ENCODE measurements around the gene DDI2. TPM values are rescaled to one million over a fixed set of nuclear protein-coding genes. Genes with fewer than 3 reads are reported as not detected.

DDI2 gene
- total and polyA plus RNA-seq, 9 of the 15 experiments (the other 6 are each of a cell fraction or from before 2014, with no cell fraction given): 6.5 to 48.4 (median 21.2) TPM

DNA sequence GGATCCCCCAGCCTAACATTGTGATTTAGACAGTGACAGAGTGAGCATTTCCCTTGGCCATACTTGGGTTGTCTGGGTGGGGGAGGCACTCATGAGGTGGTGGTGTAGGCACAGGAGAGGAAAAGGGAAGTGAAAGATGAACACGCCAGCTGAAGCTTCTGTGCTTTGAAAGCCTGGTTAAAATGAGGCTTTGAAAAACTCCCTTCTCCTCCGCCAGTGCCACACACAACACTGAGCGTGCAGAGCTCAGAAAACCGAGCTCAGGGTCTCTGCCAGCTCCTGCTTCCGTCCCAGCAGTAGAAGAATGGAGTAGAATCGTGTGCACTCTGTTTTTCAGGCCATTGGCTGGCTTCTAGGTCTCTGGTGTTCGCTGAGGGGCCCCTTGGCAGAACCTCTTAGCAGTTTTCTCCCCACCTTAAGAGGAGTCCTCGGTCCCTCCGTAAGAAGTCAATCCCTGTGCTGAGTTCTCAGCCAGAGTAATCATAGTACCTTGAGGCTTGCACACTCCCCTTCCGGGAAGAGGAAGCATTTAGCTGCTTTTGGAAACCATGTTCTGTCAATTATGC is 79.8 kb downstream of the DDI2 start:
- ATAC-seq (no peak), DNase-seq (ENCODE audit: extremely low read depth in 1 of 4, low spot score in 3 of 4) (no peak), FAIRE-seq (no peak)
- intact Hi-C loops (cut with micrococcal nuclease) (no loop called here), in situ Hi-C loops (cut with MboI) (no loop called here)
- Histone ChIP-seq H3K9ac (ENCODE audit: insufficient read depth in 1 of 2, low read depth in 2 of 2, low read length in 2 of 2) (peak overlapping the region in 1 of 2 experiments; percentile 7; a peak in 1 of 4 replicates), H4K20me1 (replicated peaks; ENCODE audit: control insufficient read depth, insufficient read depth, low read length) (peaks cover 5% of the 10 kb centered on the region), H3K9me1 (ENCODE audit: control insufficient read depth, insufficient read depth, low read length) (no peaks in the 10 kb centered on the region), H3K27me3 (ENCODE audit: control insufficient read depth in 2 of 2, insufficient read depth in 2 of 2, low read length in 2 of 2) (no peaks in the 10 kb centered on the region), H2AFZ (ENCODE audit: low read depth, low read length) (no peak overlapping the region), H3K27ac (ENCODE audit: extremely low read depth, low read depth, low read length) (peak overlapping the region; percentile 34; the same call in 1 of the 3 replicates), H3K4me3 (no peak overlapping the region), H3K4me2 (ENCODE audit: insufficient read depth, low read length) (no peak overlapping the region), H3K79me2 (ENCODE audit: control insufficient read depth, insufficient read depth, low read length) (peaks cover 60% of the 10 kb centered on the region), H3K9me3 (replicated peaks; ENCODE audit: control insufficient read depth, insufficient read depth, low read depth, low read length) (no peaks in the 10 kb centered on the region), H3K36me3 (ENCODE audit: control insufficient read depth, insufficient read depth, low read length) (peaks cover 29% of the 10 kb centered on the region; the same call in 2 of the 3 replicates), H3K4me1 (replicated peaks in 1 of 2; ENCODE audit: control insufficient read depth in 2 of 2, insufficient read depth in 2 of 2, low read length in 2 of 2) (peaks cover 5 to 12% of the 10 kb centered on the region in 2 experiments; a peak in 4 of 5 replicates)
- TF ChIP-seq NR2F6 (CRISPR knock-in tag; IDR thresholded peaks at IDR 0.05) (no peak), RAD21 (CRISPR knock-in tag; conservative IDR thresholded peaks at IDR 0.05 in 1 of 2, IDR thresholded peaks at IDR 0.05 in 1 of 2) (no peak), SPI1 (IDR thresholded peaks at IDR 0.05; ENCODE audit: borderline replicate concordance, low read depth, low read length) (peak; percentile 93)
- 71% methylated on average over 10 of the region's 10 CpGs for whole genome bisulfite sequencing (ENCODE audit: insufficient coverage, low coverage, missing lambda C conversion rate)
- no TSS peak for BruUV-seq (replicated peaks)
- ChIA-PET CTCF (ENCODE audit: low intra/inter-chr PET ratio) (no interaction called here), POLR2A (interaction anchor here (0.6 to 1.4 kb wide), 8 partner anchors 12 to 93 kb away, joined by 3 to 7 read pairs (median 4); no protein-coding TSS in a partner anchor)

DNA sequence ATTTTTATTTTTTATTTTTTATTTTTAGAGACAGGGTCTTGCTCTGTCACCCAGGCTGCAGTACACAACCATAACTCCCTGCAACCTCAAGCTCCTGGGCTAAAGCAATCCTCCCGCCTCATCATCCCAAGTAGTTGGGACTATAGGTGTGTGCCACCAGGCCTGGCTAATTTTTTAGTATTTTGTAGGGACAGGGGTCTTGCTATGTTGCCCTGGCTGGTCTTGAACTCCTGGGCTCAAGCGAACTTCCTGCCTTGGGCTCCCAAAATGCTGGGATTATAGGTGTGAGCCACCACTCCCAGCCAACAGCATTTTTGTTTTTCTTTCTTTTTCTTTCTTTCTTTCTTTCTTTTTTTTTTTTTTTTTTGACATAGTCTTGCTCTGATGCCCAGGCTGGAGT is 80.9 kb downstream of the DDI2 start:
- BruUV-seq (replicated peaks): no TSS peak
- DNase-seq (ENCODE audit: extremely low read depth in 1 of 4, low spot score in 3 of 4) (no peak), ATAC-seq (no peak), FAIRE-seq (no peak)
- ChIA-PET CTCF (ENCODE audit: low intra/inter-chr PET ratio) (no interaction called here), POLR2A (interaction anchor here (0.9 kb wide), 2 partner anchors 17 to 32 kb away, joined by 3 read pairs; no protein-coding TSS in a partner anchor)
- no peak overlapping the region for H3K4me2 ChIP-seq (ENCODE audit: insufficient read depth, low read length)
- H2AFZ ChIP-seq (ENCODE audit: low read depth, low read length): no peak overlapping the region
- peaks cover 29% of the 10 kb centered on the region; the same call in 2 of the 3 replicates for H3K36me3 ChIP-seq (ENCODE audit: control insufficient read depth, insufficient read depth, low read length)
- H3K4me3 ChIP-seq: no peak overlapping the region
- intact Hi-C loops (cut with micrococcal nuclease): no loop called here
- TF ChIP-seq BCOR (IDR thresholded peaks at IDR 0.05) (peak; percentile 42; the same call in 1 of the 2 replicates), NFYB (IDR thresholded peaks at IDR 0.05; ENCODE audit: extremely low read depth, insufficient read length) (no peak), SUPT5H (IDR thresholded peaks at IDR 0.05) (no peak), ZNF121 (CRISPR knock-in tag; conservative IDR thresholded peaks at IDR 0.05) (peak; percentile 85)
- H3K79me2 ChIP-seq (ENCODE audit: control insufficient read depth, insufficient read depth, low read length): peaks cover 57% of the 10 kb centered on the region
- no peaks in the 10 kb centered on the region for H3K9me3 ChIP-seq (replicated peaks; ENCODE audit: control insufficient read depth, insufficient read depth, low read depth, low read length)
- in situ Hi-C loops (cut with MboI): no loop called here
- WGBS (ENCODE audit: insufficient coverage, low coverage, missing lambda C conversion rate): 85% methylated on average over 2 of the region's 2 CpGs
- H3K27ac ChIP-seq (ENCODE audit: extremely low read depth, low read depth, low read length): no peak overlapping the region
- H3K27me3 ChIP-seq (ENCODE audit: control insufficient read depth in 2 of 2, insufficient read depth in 2 of 2, low read length in 2 of 2): no peaks in the 10 kb centered on the region
- H3K9me1 ChIP-seq (ENCODE audit: control insufficient read depth, insufficient read depth, low read length): no peaks in the 10 kb centered on the region
- peaks cover 0 to 10% of the 10 kb centered on the region in 2 experiments; a peak in 2 of 5 replicates for H3K4me1 ChIP-seq (replicated peaks in 1 of 2; ENCODE audit: control insufficient read depth in 2 of 2, insufficient read depth in 2 of 2, low read length in 2 of 2)
- H3K9ac ChIP-seq (ENCODE audit: insufficient read depth in 1 of 2, low read depth in 2 of 2, low read length in 2 of 2): no peak overlapping the region
- peaks cover 7% of the 10 kb centered on the region for H4K20me1 ChIP-seq (replicated peaks; ENCODE audit: control insufficient read depth, insufficient read depth, low read length)
